H1 (cell line): ENCODE data around the gene KIF2C. TPM values are rescaled to one million over a fixed set of nuclear protein-coding genes. Genes with fewer than 3 reads are reported as not detected.
"Not testable (repeated sequence)": the region's sequence is repeated elsewhere in the genome, so short reads cannot be mapped to it uniquely, and the experiment has no call there.

Experiments
- CTCF ChIA-PET: fragments of 300-600 bp; sonication (Branson Sonifier 250); formaldehyde crosslinking; loops from one replicate; lab custom pipeline; 2021; ENCODE audit not compliant: partially characterized antibody; lab: Charles Lee
- POLR2A ChIA-PET: fragments of 300-600 bp; sonication (Branson Sonifier 250); formaldehyde crosslinking; loops from one replicate; lab custom pipeline; 2021; ENCODE audit warnings: inconsistent platforms; ENCODE audit not compliant: partially characterized antibody; lab: Charles Lee
- DNase-seq, 2 experiments: peaks; one replicate each; pipeline versions ENCODE4 v3.0.0 to v3.0.0-alpha.2; 2010 to 2022; ENCODE audit warnings: low spot score in 2 of 2, low read depth in 1 of 2, mixed read lengths in 1 of 2
- FAIRE-seq: peaks from 2 replicates; lab custom pipeline; 2011; peaks lifted over from hg19 to GRCh38; lab: Jason Lieb, UNC
- H2AFZ ChIP-seq: 2 replicates; pipeline ENCODE4 v1.8.1; 2012; ENCODE audit warnings: low read length, inconsistent platforms
- H2AK5ac ChIP-seq: 2 replicates; pipeline ENCODE4 v1.6.1; 2013; ENCODE audit warnings: low read depth, low read length
- H2BK120ac ChIP-seq: replicated peaks from 2 replicates; pipeline ENCODE3; 2013; ENCODE audit warnings: low read depth, low read length, inconsistent platforms
- H2BK12ac ChIP-seq: 2 replicates; pipeline ENCODE4 v1.6.1; 2013; ENCODE audit warnings: low read depth, low read length
- H2BK15ac ChIP-seq: 2 replicates; pipeline ENCODE4 v1.6.1; 2013; ENCODE audit warnings: low read length
- H2BK20ac ChIP-seq: 2 replicates; pipeline ENCODE4 v1.6.1; 2013; ENCODE audit warnings: low read length
- H2BK5ac ChIP-seq: 2 replicates; pipeline ENCODE4 v1.6.1; 2013; ENCODE audit warnings: low read depth, low read length
- H3K14ac ChIP-seq: 2 replicates; pipeline ENCODE4 v1.6.1; 2013; ENCODE audit warnings: inconsistent platforms; ENCODE audit not compliant: insufficient read length
- H3K18ac ChIP-seq: 2 replicates; pipeline ENCODE4 v1.6.1; 2013; ENCODE audit warnings: low read length; ENCODE audit errors: extremely low read depth
- H3K23ac ChIP-seq: 2 replicates; pipeline ENCODE4 v1.6.1; 2013; ENCODE audit warnings: inconsistent platforms; ENCODE audit not compliant: insufficient read length
- H3K23me2 ChIP-seq: 2 replicates; pipeline ENCODE4 v1.6.1; 2013; ENCODE audit warnings: low read depth, low read length
- H3K27ac ChIP-seq: 2 replicates; pipeline ENCODE4 v1.6.1; 2011; ENCODE audit warnings: low read depth, low read length, inconsistent platforms
- H3K27me3 ChIP-seq, 4 experiments: replicated peaks in 1 of 4; 1 replicate in 1 of 4; 2 replicates in 3 of 4; pipeline versions ENCODE4 v1.6.1 to v1.8.1; 2011 to 2013; ENCODE audit warnings: low read length in 3 of 4, mild to moderate bottlenecking in 3 of 4, inconsistent platforms in 2 of 4, mixed read lengths in 2 of 4, moderate library complexity in 1 of 4; ENCODE audit not compliant: control insufficient read depth in 3 of 4, insufficient read depth in 3 of 4; ENCODE audit errors: extremely low read depth in 1 of 4
- H3K36me3 ChIP-seq, 4 experiments: 2 replicates each; pipeline versions ENCODE4 v1.6.1 to v1.8.1; 2011 to 2013; ENCODE audit warnings: mild to moderate bottlenecking in 4 of 4, low read length in 3 of 4, moderate library complexity in 2 of 4, control low read depth in 1 of 4, inconsistent platforms in 1 of 4; ENCODE audit not compliant: insufficient read depth in 4 of 4, control insufficient read depth in 2 of 4
- H3K4ac ChIP-seq: replicated peaks from 2 replicates; pipeline ENCODE3; 2013; ENCODE audit warnings: low read length, low read depth, mixed read lengths, inconsistent platforms; ENCODE audit not compliant: insufficient read length
- H3K4me1 ChIP-seq, 4 experiments: replicated peaks in 1 of 4; 1 replicate in 1 of 4; 2 replicates in 3 of 4; pipeline versions ENCODE4 v1.6.1 to v1.8.1; 2011 to 2013; ENCODE audit warnings: low read length in 3 of 4, inconsistent platforms in 2 of 4, mixed read lengths in 1 of 4; ENCODE audit not compliant: insufficient read depth in 4 of 4, control insufficient read depth in 3 of 4
- H3K4me2 ChIP-seq, 2 experiments: 2 replicates each; pipeline versions ENCODE4 v1.6.1 to v1.8.1; 2011 to 2013; ENCODE audit warnings: low read depth in 2 of 2, low read length in 2 of 2, control low read depth in 1 of 2, inconsistent platforms in 1 of 2, mild to moderate bottlenecking in 1 of 2; ENCODE audit not compliant: insufficient read depth in 1 of 2
- H3K4me3 ChIP-seq, 4 experiments: fragments of 200-600, 300-600 bp in 1 of 4; sonication (generic), shearing (Covaris generic), sonication (Bioruptor Twin) in 1 of 4; 2 replicates each; pipeline versions ENCODE4 v1.5.1 to v1.8.1; 2011 to 2016; ENCODE audit warnings: low read length in 4 of 4, low read depth in 3 of 4, control low read depth in 2 of 4, inconsistent platforms in 2 of 4, mild to moderate bottlenecking in 2 of 4, mixed read lengths in 1 of 4, moderate library complexity in 1 of 4; ENCODE audit not compliant: insufficient read depth in 2 of 4; ENCODE audit errors: extremely low read depth in 1 of 4
- H3K56ac ChIP-seq: replicated peaks from 2 replicates; pipeline ENCODE3; 2013; ENCODE audit warnings: low read depth, mild to moderate bottlenecking, mixed read lengths, low read length, inconsistent platforms; ENCODE audit not compliant: insufficient read length
- H3K79me1 ChIP-seq: 2 replicates; pipeline ENCODE4 v1.6.1; 2013; ENCODE audit warnings: low read depth, low read length, control low read depth
- H3K79me2 ChIP-seq, 2 experiments: 2 replicates each; pipeline versions ENCODE4 v1.6.1 to v1.8.1; 2012 to 2013; ENCODE audit warnings: low read length in 2 of 2, mild to moderate bottlenecking in 2 of 2, inconsistent platforms in 1 of 2; ENCODE audit not compliant: insufficient read depth in 2 of 2, control insufficient read depth in 1 of 2
- H3K9ac ChIP-seq, 4 experiments: replicated peaks in 1 of 4; 1 replicate in 1 of 4; 2 replicates in 3 of 4; pipeline versions ENCODE4 v1.6.1 to v1.8.1; 2011 to 2013; ENCODE audit warnings: low read depth in 3 of 4, low read length in 3 of 4, control low read depth in 2 of 4, mild to moderate bottlenecking in 2 of 4, moderate library complexity in 2 of 4, inconsistent platforms in 1 of 4; ENCODE audit errors: extremely low read depth in 1 of 4
- H3K9me3 ChIP-seq, 2 experiments: 2 replicates each; pipeline versions ENCODE4 v1.6.1 to v1.8.1; 2012 to 2013; ENCODE audit warnings: mild to moderate bottlenecking in 2 of 2, moderate library complexity in 2 of 2, control low read depth in 1 of 2, inconsistent platforms in 1 of 2, low read depth in 1 of 2, low read length in 1 of 2, mixed read lengths in 1 of 2; ENCODE audit not compliant: insufficient read depth in 2 of 2
- H4K20me1 ChIP-seq, 2 experiments: replicated peaks in 1 of 2; 2 replicates each; pipeline versions ENCODE3 to v1.8.1; 2011 to 2013; ENCODE audit warnings: inconsistent platforms in 2 of 2, low read length in 2 of 2, mild to moderate bottlenecking in 1 of 2; ENCODE audit not compliant: insufficient read depth in 2 of 2, control insufficient read depth in 1 of 2
- H4K5ac ChIP-seq: 2 replicates; pipeline ENCODE4 v1.6.1; 2013; ENCODE audit warnings: low read length, low read depth, mixed read lengths, inconsistent platforms; ENCODE audit not compliant: insufficient read length
- H4K8ac ChIP-seq: 2 replicates; pipeline ENCODE4 v1.8.0; 2013; ENCODE audit warnings: mild to moderate bottlenecking, moderate library complexity, low read length, inconsistent platforms; ENCODE audit not compliant: insufficient read depth; ENCODE audit errors: extremely low read depth
- H4K91ac ChIP-seq: replicated peaks from 2 replicates; pipeline ENCODE3; 2013; ENCODE audit warnings: low read length, mixed read lengths, inconsistent platforms; ENCODE audit not compliant: insufficient read length
- WGBS, 2 experiments: shearing (Covaris generic) in 1 of 2; methylation state at CpG; one replicate each; pipeline versions ENCODE4 v1.1.6 to v1.1.7; 2013 to 2015; ENCODE audit warnings: low lambda C conversion rate in 2 of 2, mixed read lengths in 2 of 2, inconsistent platforms in 1 of 2, low coverage in 1 of 2, missing lambda C conversion rate in 1 of 2; ENCODE audit not compliant: insufficient replicate concordance in 2 of 2, insufficient coverage in 1 of 2, insufficient read length in 1 of 2; ENCODE audit errors: extremely low coverage in 1 of 2, missing lambda C conversion rate in 1 of 2; 5-methylcytosine and 5-hydroxymethylcytosine counted together
- polyA plus RNA-seq, 7 experiments: library from polyadenylated mRNA; depleted of rRNA in 3 of 7; stranded (reverse) in 5 of 7; unstranded in 2 of 7; fragments of >200 nt in 5 of 7; fragments of 200-250 nt in 2 of 7; gene quantifications; 1 replicate in 5 of 7; 2 replicates in 1 of 7; 4 replicates in 1 of 7; pipeline versions ENCODE4 v1.2.1 to v1.2.3, GENCODE V29; 2011 to 2013; ENCODE audit warnings: missing spikeins in 2 of 7, mixed read lengths in 2 of 7
- total RNA-seq: library from RNA; stranded (reverse); fragmentation: NEBNext Ultra II Directional; extraction: Animal tissue kit (Norgen Biotek cat#: 25700); gene quantifications from 2 replicates; pipeline ENCODE4 v1.2.1, GENCODE V29; 2021

The KIF2C gene
- total and polyA plus RNA-seq, 2 of the 8 experiments (the other 6 are each of a cell fraction or from before 2014, with no cell fraction given), result 41.8 to 68.1 TPM

DNA sequence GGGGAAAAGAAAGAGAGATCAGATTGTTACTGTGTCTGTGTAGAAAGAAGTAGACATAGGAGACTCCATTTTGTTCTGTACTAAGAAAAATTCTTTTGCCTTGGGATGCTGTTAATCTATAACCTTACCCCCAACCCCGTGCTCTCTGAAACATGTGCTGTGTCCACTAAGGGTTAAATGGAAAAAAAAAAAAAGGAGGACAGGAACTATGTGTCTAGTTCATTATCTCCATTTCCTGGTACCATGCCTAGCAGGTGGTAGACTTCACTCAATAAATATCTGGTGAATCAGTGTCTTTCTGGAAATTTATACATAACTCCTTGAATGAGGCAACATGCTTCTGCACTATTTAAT, 707 bp upstream of the KIF2C start:
- peaks cover 2 to 30% of the 10 kb centered on the region in 2 experiments; a peak in 3 of 4 replicates for H3K79me2 ChIP-seq
- H3K27me3 ChIP-seq, H4K20me1 ChIP-seq, H4K91ac ChIP-seq, H3K9ac ChIP-seq, H3K4ac ChIP-seq, H2BK12ac ChIP-seq, H3K56ac ChIP-seq, H3K27ac ChIP-seq, H3K9me3 ChIP-seq, H3K14ac ChIP-seq, H3K23ac ChIP-seq, H2BK120ac ChIP-seq, H3K4me1 ChIP-seq, DNase-seq, H4K5ac ChIP-seq, H2BK15ac ChIP-seq, H3K18ac ChIP-seq, H2BK20ac ChIP-seq, H4K8ac ChIP-seq, H3K79me1 ChIP-seq, H2BK5ac ChIP-seq, FAIRE-seq, H2AFZ ChIP-seq, H2AK5ac ChIP-seq, H3K23me2 ChIP-seq: not testable (repeated sequence)
- H3K36me3 ChIP-seq, result peaks cover 11 to 22% (median 13%) of the 10 kb centered on the region in 4 experiments
- ChIA-PET POLR2A (interaction anchor here (5.4 to 10.5 kb wide), 2 partner anchors 17 to 38 kb away, joined by 32 to 120 read pairs; partner anchors contain the start of gene RPS8), CTCF (interaction anchor here (2.1 kb wide), 1 partner anchor 8 kb away, joined by 6 read pairs; the partner anchor contains the start of gene RNU5D-1)
- H3K4me2 ChIP-seq, result peak overlapping the region; percentile 67 to 82
- WGBS, 2 experiments, result 91% methylated on average over 1 of the region's 1 CpG; no CpG with 5 or more reads in 1 of the 2 experiments
- peak overlapping the region in 3 of 4 experiments; percentile 54 to 98 (median 90); a peak in 5 of 8 replicates for H3K4me3 ChIP-seq
